Jurkat, Clone E6-1 (cell line): Measurements from ENCODE around the gene RREB1. TPM values are rescaled to one million over a fixed set of nuclear protein-coding genes. Genes with fewer than 3 reads are reported as not detected.

Source experiments
- DNase-seq: peaks from one replicate; pipeline ENCODE4 v3.0.0-alpha.2; 2011; ENCODE audit warnings: low read depth, low spot score
- H3K4me3 ChIP-seq: 2 replicates; pipeline ENCODE4 v1.5.1; 2011; ENCODE audit warnings: mild to moderate bottlenecking, low read length, control low read depth, moderate library complexity
- polyA plus RNA-seq: library from polyadenylated mRNA; unstranded; fragments of >200 nt; gene quantifications from one replicate; pipeline ENCODE4 v1.2.1, GENCODE V29; 2012; ENCODE audit warnings: missing spikeins; ENCODE audit not compliant: insufficient read length, insufficient read depth

Gene RREB1
- polyA plus RNA-seq, result 10.5 TPM

- DNase-seq, result no peak
- peak within 1 kb of the TSS; percentile 93 for H3K4me3 ChIP-seq
Observed at GRCh38 chr6:7107578-7108195, at the start of gene RREB1. Gene RREB1, plus strand, starts transcription at chr6:7107961. Its CDS starts 73,951 bp downstream, at chr6:7181912.

GRCh38 chr6:7058250-7058923 is 49.4 kb upstream of the RREB1 start:
- DNase-seq, result peak; percentile 55
- H3K4me3 ChIP-seq, result no peak overlapping the region

- DNase-seq, result no peak
Observed at GRCh38 chr6:7060769-7061516, 46.8 kb upstream of the RREB1 start.

GRCh38 chr6:7062451-7063162 is 45.2 kb upstream of the RREB1 start:
- H3K4me3 ChIP-seq, result no peak overlapping the region
- DNase-seq, result no peak

More at GRCh38 chr6:7060769-7061516, 46.8 kb upstream of the RREB1 start:
- no peak overlapping the region for H3K4me3 ChIP-seq

GRCh38 chr6:7067305-7067704 is 40.5 kb upstream of the RREB1 start:
- no peak overlapping the region for H3K4me3 ChIP-seq
- DNase-seq, result no peak

- H3K4me3 ChIP-seq, result no peak overlapping the region
- DNase-seq, result no peak
Observed at GRCh38 chr6:7071405-7071804, 36.4 kb upstream of the RREB1 start.

- no peak overlapping the region for H3K4me3 ChIP-seq
- no peak for DNase-seq
Observed at GRCh38 chr6:7073082-7073820, 34.5 kb upstream of the RREB1 start.

GRCh38 chr6:7073821-7074525 is 33.8 kb upstream of the RREB1 start:
- no peak overlapping the region for H3K4me3 ChIP-seq
- DNase-seq, result no peak

GRCh38 chr6:7074870-7075269 is 32.9 kb upstream of the RREB1 start:
- no peak for DNase-seq
- H3K4me3 ChIP-seq, result no peak overlapping the region

- no peak overlapping the region for H3K4me3 ChIP-seq
- no peak for DNase-seq
Observed at GRCh38 chr6:7075341-7076000, 32.3 kb upstream of the RREB1 start.

- no peak overlapping the region for H3K4me3 ChIP-seq
- DNase-seq, result no peak
Observed at GRCh38 chr6:7077856-7078255, 29.9 kb upstream of the RREB1 start.

GRCh38 chr6:7078856-7079255 is 28.9 kb upstream of the RREB1 start:
- H3K4me3 ChIP-seq, result no peak overlapping the region
- DNase-seq, result no peak

GRCh38 chr6:7080311-7080710 is 27.4 kb upstream of the RREB1 start:
- no peak for DNase-seq
- H3K4me3 ChIP-seq, result no peak overlapping the region

GRCh38 chr6:7085911-7086310 is 21.9 kb upstream of the RREB1 start:
- no peak for DNase-seq
- H3K4me3 ChIP-seq, result no peak overlapping the region

- H3K4me3 ChIP-seq, result peak overlapping the region; percentile 34
- DNase-seq, result no peak
Observed at GRCh38 chr6:7086488-7086887, 21.3 kb upstream of the RREB1 start.

- DNase-seq, result no peak
- peak overlapping the region; percentile 34 for H3K4me3 ChIP-seq
Observed at GRCh38 chr6:7087066-7087465, 20.7 kb upstream of the RREB1 start.

- H3K4me3 ChIP-seq, result peak overlapping the region; percentile 34
- no peak for DNase-seq
Observed at GRCh38 chr6:7087491-7087979, 20.2 kb upstream of the RREB1 start.
